ENCODE results near the gene OR5A2.
"Not testable (repeated sequence)": the region's sequence is repeated elsewhere in the genome, so short reads cannot be mapped to it uniquely, and the experiment has no call there.

OR5A2 gene

DNA sequence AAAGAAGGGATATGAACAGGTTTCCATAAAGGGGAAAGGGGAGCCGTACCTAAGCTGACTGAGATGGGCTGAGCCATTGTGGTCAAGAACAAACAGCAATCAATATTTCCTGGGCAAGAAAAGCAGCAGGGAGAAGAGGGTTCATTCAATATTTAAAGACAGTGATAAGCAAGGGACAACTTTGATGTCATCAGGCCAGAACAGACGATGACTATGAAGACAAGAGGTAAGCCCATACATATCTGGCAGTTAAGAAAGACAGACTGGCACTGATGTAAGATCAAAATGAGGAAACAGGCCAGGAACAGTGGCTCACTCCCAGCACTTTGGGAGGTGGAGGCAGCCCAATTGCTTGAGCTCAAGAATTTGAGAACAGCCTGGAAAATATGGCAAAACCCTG lies 2.4 kb downstream of the OR5A2 start:
- Histone ChIP-seq H3K4me3 (ENCODE audit: low read length) (no peak overlapping the region), H3K27me3 (ENCODE audit: insufficient read depth, low read length) (no peaks in the 10 kb centered on the region), H2AFZ (ENCODE audit: low read depth, low read length) (no peak overlapping the region), H3K9me3 (ENCODE audit: low read length) (no peaks in the 10 kb centered on the region), H3K36me3 (ENCODE audit: insufficient read depth, low read length) (no peaks in the 10 kb centered on the region), H3K4me1 (ENCODE audit: insufficient read depth, low read length) (peaks cover 16% of the 10 kb centered on the region)

DNA sequence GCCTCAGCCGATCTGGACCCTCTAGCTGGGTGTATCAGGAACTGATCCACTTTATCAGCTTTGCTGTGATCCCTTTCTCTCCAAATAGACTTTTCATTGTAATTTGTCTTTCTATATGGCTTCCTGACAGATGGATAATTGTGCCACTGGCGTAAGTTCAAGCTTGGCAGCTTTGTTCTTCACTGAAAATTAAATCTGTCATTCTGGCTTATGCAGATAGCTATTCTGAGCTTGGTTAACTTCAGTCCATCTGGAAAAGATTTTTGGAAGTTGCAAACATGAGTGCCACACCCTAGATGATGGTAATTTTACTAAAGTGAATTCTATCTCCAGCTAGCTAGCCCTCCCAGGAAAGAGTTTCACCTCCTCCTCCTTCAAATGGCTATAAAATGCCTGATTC lies 8.1 kb downstream of the OR5A2 start:
- Histone ChIP-seq H3K9me3 (ENCODE audit: low read length) (no peaks in the 10 kb centered on the region), H3K4me3 (ENCODE audit: low read length) (no peak overlapping the region), H2AFZ (ENCODE audit: low read depth, low read length) (no peak overlapping the region), H3K4me1 (ENCODE audit: insufficient read depth, low read length) (no peaks in the 10 kb centered on the region), H3K36me3 (ENCODE audit: insufficient read depth, low read length) (no peaks in the 10 kb centered on the region), H3K27me3 (ENCODE audit: insufficient read depth, low read length) (peaks cover 2% of the 10 kb centered on the region)

DNA sequence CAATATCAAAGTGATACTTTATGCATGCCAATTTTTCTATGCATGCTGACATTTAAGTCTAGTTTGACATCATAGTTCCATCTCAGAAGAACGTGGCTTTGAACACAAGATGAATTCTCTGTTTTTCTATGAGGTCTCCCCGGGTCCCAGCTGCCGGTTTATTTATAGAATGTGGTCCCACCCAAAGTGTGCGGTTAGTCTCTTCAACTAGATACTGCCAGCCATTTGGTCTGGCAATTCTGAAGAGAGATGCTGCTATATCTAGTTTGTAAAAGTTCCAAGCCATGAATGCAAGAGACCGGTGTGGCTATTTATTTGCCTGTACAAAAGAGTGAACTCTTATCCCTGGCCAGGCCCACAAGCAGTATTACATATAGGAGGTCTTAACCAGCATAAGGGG lies 9.2 kb downstream of the OR5A2 start:
- no peaks in the 10 kb centered on the region for H3K4me1 ChIP-seq (ENCODE audit: insufficient read depth, low read length)
- peaks cover 2% of the 10 kb centered on the region for H3K27me3 ChIP-seq (ENCODE audit: insufficient read depth, low read length)
- no peak overlapping the region for H3K4me3 ChIP-seq (ENCODE audit: low read length)
- H3K36me3 ChIP-seq (ENCODE audit: insufficient read depth, low read length) = no peaks in the 10 kb centered on the region
- H3K9me3 ChIP-seq (ENCODE audit: low read length) = no peaks in the 10 kb centered on the region
- no peak overlapping the region for H2AFZ ChIP-seq (ENCODE audit: low read depth, low read length)

DNA sequence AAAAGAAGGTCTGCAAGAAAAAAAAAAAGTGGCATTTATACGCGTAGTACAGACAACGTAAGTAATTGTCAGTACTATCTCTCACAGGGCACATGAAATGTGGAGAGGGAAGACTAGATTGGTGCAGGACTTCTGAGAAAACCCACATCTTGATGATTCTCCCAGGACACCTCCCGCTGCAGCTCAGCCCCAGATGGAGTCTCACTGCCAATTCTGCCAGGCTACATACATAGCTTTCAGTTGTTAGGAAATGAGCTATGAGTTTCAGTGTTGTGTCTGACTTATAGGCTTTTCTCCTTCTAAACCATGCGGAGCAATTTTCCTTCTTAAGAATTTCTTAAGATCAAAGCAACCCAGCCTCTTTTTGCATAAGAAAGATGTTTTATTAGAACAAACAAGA lies 9.6 kb downstream of the OR5A2 start:
- H3K36me3 ChIP-seq (ENCODE audit: insufficient read depth, low read length) = no peaks in the 10 kb centered on the region
- no peak overlapping the region for H2AFZ ChIP-seq (ENCODE audit: low read depth, low read length)
- H3K4me1 ChIP-seq (ENCODE audit: insufficient read depth, low read length) = no peaks in the 10 kb centered on the region
- H3K27me3 ChIP-seq (ENCODE audit: insufficient read depth, low read length) = peaks cover 2% of the 10 kb centered on the region
- no peak overlapping the region for H3K4me3 ChIP-seq (ENCODE audit: low read length)
- H3K9me3 ChIP-seq (ENCODE audit: low read length) = no peaks in the 10 kb centered on the region

DNA sequence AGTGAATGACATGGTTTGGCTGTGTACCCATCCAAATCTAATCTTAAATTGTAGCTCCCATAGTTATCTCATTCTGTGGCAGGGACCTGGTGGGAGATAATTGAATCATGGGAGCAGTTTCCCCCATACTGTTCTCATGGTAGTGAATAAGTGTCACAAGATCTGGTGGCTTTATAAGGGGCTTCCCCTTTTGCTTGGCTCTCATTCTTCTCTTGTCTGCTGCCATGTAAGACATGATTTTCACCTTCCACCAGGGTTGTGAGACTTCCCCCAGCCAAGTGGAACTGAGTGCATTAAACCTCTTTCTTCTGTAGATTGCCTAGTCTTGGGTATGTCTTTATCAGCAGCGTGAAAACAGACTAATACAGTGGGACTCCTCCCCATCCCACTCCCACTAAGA lies 11.1 kb downstream of the OR5A2 start:
- Histone ChIP-seq H3K4me3 (ENCODE audit: low read length) (no peak overlapping the region), H3K27me3 (ENCODE audit: insufficient read depth, low read length) (peaks cover 2% of the 10 kb centered on the region), H2AFZ (ENCODE audit: low read depth, low read length) (no peak overlapping the region), H3K4me1 (ENCODE audit: insufficient read depth, low read length) (no peaks in the 10 kb centered on the region), H3K36me3 (ENCODE audit: insufficient read depth, low read length) (no peaks in the 10 kb centered on the region), H3K9me3 (ENCODE audit: low read length) (no peaks in the 10 kb centered on the region)

DNA sequence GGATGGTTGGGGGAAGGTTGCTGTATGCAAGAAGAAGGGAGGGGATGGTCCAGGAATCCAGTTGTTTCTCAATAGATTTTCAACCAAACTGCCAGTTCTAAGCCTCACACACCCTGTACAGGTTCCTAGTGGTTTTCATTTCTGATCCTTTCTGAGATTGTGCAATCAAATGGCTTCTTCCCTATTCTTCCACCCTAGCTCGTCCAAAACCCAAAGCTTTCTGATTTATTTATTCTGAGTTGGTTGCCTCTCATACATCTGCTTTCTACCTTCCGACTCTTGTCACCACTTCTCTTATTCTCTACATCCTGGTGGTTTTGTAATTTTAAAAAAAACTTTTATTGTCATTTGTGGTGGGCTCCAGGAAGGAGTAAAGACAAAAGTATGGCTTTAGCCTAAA lies 12.6 kb downstream of the OR5A2 start:
- Histone ChIP-seq H3K27me3 (ENCODE audit: insufficient read depth, low read length) (peaks cover 2% of the 10 kb centered on the region), H3K36me3 (ENCODE audit: insufficient read depth, low read length) (no peaks in the 10 kb centered on the region), H3K4me1 (ENCODE audit: insufficient read depth, low read length) (no peaks in the 10 kb centered on the region), H2AFZ (ENCODE audit: low read depth, low read length) (no peak overlapping the region), H3K9me3 (ENCODE audit: low read length) (no peaks in the 10 kb centered on the region), H3K4me3 (ENCODE audit: low read length) (no peak overlapping the region)

DNA sequence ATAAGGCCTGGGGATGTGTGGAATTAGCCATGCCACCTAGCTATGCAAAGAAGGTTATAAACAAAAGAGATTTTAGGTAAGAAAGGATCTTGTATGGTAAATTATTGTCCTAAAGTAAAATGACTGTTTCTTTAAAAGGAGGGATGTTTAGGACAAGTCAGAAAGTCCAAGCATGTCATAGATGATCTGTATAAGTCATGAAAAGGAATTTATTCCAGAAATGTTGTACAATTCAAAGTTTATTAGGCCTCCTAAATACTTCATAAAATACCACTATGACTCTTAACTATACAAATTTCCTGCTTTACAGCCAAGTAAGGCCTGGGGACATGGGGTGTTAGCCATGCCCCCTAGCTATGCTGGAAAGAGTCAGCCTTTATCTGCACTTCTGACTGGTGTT lies 22.7 kb downstream of the OR5A2 start:
- H3K27me3 ChIP-seq (ENCODE audit: insufficient read depth, low read length) = no peaks in the 10 kb centered on the region
- no peak overlapping the region for H3K4me3 ChIP-seq (ENCODE audit: low read length)
- no peaks in the 10 kb centered on the region for H3K4me1 ChIP-seq (ENCODE audit: insufficient read depth, low read length)
- no peak overlapping the region for H2AFZ ChIP-seq (ENCODE audit: low read depth, low read length)
- H3K9me3 ChIP-seq (ENCODE audit: low read length) = peaks cover 2% of the 10 kb centered on the region
- H3K36me3 ChIP-seq (ENCODE audit: insufficient read depth, low read length) = no peaks in the 10 kb centered on the region

DNA sequence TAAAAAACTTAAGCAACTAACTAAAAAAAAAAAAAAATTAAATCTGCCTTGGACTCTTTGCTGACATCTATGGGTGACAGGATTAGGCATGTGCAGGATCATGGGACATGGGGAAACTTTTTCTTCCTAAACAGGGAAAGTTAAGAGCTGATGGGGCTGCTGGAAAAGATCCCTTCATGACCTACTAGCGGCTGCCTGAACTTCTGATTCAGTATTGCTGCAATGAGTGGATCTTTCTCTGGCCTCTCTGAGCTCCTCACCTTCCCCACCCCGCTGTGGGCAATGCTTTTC lies 25.0 kb downstream of the OR5A2 start:
- no peaks in the 10 kb centered on the region for H3K27me3 ChIP-seq (ENCODE audit: insufficient read depth, low read length)

DNA sequence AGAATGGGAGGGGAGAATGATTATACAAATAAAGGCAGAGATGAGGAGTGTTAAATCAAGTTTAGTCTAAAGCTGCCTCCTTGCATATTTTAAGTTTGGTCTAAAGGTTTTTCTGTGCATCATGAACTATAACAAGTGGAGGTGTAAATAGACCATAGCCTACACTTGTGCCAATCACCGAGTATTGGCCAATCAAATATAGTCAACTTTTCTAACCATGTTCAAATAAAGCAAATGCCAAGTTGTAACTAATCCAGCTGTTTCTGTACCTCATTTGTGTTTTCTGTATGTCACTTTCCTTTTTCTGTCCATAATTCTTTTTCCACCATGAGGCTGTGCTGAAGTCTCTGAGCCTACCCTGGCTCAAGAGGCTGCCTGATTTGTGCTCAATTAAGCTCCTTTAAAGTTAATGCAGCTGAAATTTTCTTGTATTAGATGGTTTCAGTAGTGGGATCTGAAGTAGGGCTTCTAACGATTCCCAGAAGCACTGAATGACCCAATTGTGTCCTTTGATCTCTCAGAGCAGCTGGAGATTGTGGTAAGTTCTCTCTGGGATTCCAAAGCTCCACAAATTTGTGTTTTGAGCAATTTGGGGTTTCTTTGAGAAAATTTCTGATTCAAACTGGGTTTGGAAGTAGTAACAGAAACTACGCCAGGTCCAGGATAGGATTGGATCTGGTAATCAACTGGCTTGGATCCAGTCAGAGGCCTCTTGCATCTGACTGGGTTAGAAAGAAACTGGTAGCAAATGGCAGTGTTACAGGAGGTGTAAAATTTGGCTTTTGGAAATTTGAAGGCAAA lies 25.6 kb downstream of the OR5A2 start:
- H3K9me3 ChIP-seq (ENCODE audit: low read length) = peaks cover 2% of the 10 kb centered on the region
- no peak overlapping the region for H2AFZ ChIP-seq (ENCODE audit: low read depth, low read length)
- no peak overlapping the region for H3K4me3 ChIP-seq (ENCODE audit: low read length)
- H3K4me1 ChIP-seq (ENCODE audit: insufficient read depth, low read length) = no peaks in the 10 kb centered on the region
- no peaks in the 10 kb centered on the region for H3K36me3 ChIP-seq (ENCODE audit: insufficient read depth, low read length)
- H3K27me3 ChIP-seq (ENCODE audit: insufficient read depth, low read length) = no peaks in the 10 kb centered on the region

More for the DNA sequence above, 25.0 kb downstream of the OR5A2 start:
- Histone ChIP-seq H3K36me3 (ENCODE audit: insufficient read depth, low read length) (no peaks in the 10 kb centered on the region), H3K4me3 (ENCODE audit: low read length) (no peak overlapping the region), H3K4me1 (ENCODE audit: insufficient read depth, low read length) (no peaks in the 10 kb centered on the region), H3K9me3 (ENCODE audit: low read length) (peaks cover 2% of the 10 kb centered on the region), H2AFZ (ENCODE audit: low read depth, low read length) (no peak overlapping the region)

DNA sequence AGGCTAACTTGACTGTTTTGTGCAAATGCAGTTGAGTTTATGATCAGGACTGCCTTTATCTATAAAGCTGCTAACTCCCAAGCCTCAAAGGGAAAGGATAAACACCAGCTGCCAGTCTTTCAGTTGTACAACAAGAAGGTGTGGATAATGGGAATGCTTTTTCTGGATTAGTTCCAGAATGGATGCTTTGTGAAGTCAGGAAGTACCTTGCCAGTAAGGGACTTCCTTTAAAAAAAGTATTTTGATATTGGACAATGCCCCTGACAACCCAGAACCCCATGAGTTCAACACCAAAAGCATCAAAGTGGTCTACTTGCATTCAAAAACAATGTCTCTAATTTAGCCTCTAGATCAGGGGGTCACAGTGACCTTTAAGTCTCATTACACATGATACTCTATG lies 32.0 kb downstream of the OR5A2 start:
- no peaks in the 10 kb centered on the region for H3K9me3 ChIP-seq (ENCODE audit: low read length)
- no peak overlapping the region for H3K4me3 ChIP-seq (ENCODE audit: low read length)
- H2AFZ ChIP-seq (ENCODE audit: low read depth, low read length) = no peak overlapping the region
- H3K36me3 ChIP-seq (ENCODE audit: insufficient read depth, low read length) = no peaks in the 10 kb centered on the region
- no peaks in the 10 kb centered on the region for H3K4me1 ChIP-seq (ENCODE audit: insufficient read depth, low read length)
- H3K27me3 ChIP-seq (ENCODE audit: insufficient read depth, low read length) = no peaks in the 10 kb centered on the region

DNA sequence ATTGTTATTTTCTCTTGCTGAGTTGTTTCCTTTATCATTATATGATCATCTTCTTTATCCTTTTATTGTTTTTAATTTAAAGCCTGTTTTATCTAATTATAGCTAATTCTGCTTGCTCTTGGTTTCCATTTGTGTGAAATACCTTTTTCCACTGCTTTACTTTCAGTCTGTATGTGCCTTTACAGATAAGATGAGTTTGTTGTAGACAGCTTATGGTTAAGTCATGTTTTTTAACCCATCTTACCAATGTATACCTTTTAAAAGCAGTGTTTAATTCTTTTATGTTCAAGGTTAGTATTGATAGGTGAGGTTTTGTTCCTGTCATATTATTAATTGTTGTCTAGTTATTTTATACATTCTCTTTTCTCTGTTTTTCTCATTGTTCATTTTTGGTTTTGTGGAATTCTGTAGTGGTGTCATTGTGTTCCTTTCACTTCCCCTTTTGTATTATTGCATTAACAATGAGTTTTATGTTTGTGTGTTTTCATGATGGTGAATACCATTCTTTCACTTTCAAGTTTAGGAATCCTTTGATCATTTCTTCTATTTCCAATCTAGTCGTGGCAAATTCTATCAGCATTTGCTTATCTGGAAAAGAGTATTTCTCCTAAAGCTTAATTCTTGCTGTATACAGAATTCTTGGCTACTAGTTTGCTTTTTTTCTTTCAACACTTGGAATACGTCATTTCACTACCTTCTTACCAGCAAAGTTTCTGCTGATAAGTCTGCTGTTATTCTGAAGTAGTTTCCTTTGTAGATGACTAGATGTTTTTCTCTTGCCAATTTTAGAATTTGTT lies 45.8 kb downstream of the OR5A2 start:
- Histone ChIP-seq H3K27me3 (ENCODE audit: insufficient read depth, low read length) (no peaks in the 10 kb centered on the region), H3K9me3 (ENCODE audit: low read length) (no peaks in the 10 kb centered on the region), H3K36me3 (ENCODE audit: insufficient read depth, low read length) (no peaks in the 10 kb centered on the region), H3K4me3 (ENCODE audit: low read length) (no peak overlapping the region), H2AFZ (ENCODE audit: low read depth, low read length) (no peak overlapping the region), H3K4me1 (ENCODE audit: insufficient read depth, low read length) (no peaks in the 10 kb centered on the region)

DNA sequence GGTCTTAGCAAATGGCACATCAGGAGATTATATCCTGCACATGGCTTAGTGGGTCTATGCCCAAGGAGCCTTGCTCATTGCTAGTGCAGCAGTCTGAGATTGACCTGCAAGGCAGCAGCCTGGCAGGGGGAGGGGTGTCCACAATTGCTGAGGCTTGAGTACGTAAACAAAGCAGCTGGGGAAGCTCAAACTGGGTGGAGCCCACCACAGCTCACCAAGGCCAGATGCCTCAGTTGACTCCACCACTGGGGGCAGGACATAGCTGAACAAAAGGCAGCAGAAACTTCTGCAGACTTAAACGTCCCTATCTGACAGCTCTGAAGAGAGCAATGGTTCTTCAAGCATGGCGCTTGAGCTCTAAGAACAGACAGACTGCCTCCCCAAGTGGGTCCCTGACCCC lies 53.9 kb downstream of the OR5A2 start:
- not testable (repeated sequence) for H3K27me3 ChIP-seq (ENCODE audit: insufficient read depth, low read length); H3K36me3 ChIP-seq (ENCODE audit: insufficient read depth, low read length); H3K9me3 ChIP-seq (ENCODE audit: low read length); H2AFZ ChIP-seq (ENCODE audit: low read depth, low read length); H3K4me3 ChIP-seq (ENCODE audit: low read length); H3K4me1 ChIP-seq (ENCODE audit: insufficient read depth, low read length)

DNA sequence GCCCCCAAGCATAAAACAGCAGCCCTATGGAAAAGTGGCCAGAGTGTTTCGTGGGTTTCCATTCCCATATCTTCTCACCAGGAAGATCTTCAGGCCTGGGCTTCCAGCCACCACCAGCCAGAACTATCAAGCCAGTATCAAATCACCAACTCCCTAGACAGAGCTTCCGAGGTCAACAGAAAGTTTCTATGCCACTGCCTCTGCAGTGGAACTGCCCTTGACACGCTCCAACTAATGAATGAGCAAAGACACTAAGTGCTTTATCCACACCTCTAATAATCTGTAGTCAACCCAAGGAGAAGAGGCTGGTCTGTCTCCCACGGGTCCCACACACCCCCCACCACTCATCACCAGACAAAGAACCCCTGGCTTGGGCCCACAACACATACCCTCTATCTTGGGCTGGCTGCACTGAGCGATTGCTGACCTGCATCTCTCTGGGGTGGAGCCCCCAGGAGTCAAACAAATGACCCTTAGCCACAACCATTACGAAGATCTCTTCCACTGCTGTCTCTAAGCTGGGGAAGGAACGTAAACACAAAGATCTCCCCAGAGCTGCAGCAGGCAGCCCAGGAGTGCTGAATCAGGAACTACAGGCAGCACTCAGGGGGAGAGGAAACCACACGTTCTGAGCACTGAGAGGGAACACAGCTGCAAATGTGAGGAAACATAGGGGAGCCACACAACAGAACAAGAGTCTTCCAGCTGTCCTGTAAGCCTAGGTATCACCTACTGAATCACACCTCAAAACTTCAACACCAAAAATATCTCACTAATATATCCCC lies 57.8 kb downstream of the OR5A2 start:
- H3K36me3 ChIP-seq (ENCODE audit: insufficient read depth, low read length) = no peaks in the 10 kb centered on the region
- H3K27me3 ChIP-seq (ENCODE audit: insufficient read depth, low read length) = no peaks in the 10 kb centered on the region
- no peaks in the 10 kb centered on the region for H3K9me3 ChIP-seq (ENCODE audit: low read length)
- no peaks in the 10 kb centered on the region for H3K4me1 ChIP-seq (ENCODE audit: insufficient read depth, low read length)
- no peak overlapping the region for H3K4me3 ChIP-seq (ENCODE audit: low read length)
- no peak overlapping the region for H2AFZ ChIP-seq (ENCODE audit: low read depth, low read length)
